GOT3 (cell line): ENCODE measurements around the gene TMEM35B.
"Not testable (repeated sequence)": the region's sequence is repeated elsewhere in the genome, so short reads cannot be mapped to it uniquely, and the experiment has no call there.

Source experiments
- DNase-seq: peaks from one replicate; lab custom pipeline; 2025; ENCODE audit warnings: mixed read lengths; lab: John Stamatoyannopoulos, UW

TMEM35B gene

GRCh38 chr1:34975771-34976170 is 9.4 kb downstream of the TMEM35B start:
- DNase-seq = no peak

DNA sequence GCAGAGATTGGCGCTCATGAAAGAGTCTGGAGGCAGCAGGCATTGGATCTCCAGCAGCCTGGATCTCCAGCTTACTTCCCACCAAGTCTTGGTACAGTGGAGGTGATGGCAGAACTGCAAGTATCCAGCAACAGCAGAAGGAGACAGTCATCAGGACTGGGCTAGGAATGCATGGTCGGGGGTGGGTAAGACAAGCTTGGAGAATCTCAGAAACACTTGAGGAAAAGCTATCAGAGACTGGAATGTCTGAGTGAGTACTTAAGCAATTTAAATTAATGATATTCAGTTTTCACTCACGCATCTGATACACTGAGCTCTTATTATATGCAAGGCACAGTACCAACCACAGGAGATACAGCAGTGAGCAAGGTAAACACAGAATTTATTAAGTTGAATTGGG is 9.8 kb downstream of the TMEM35B start:
- DNase-seq = no peak

GRCh38 chr1:34974626-34975025 is 10.5 kb downstream of the TMEM35B start:
- DNase-seq = no peak

DNA sequence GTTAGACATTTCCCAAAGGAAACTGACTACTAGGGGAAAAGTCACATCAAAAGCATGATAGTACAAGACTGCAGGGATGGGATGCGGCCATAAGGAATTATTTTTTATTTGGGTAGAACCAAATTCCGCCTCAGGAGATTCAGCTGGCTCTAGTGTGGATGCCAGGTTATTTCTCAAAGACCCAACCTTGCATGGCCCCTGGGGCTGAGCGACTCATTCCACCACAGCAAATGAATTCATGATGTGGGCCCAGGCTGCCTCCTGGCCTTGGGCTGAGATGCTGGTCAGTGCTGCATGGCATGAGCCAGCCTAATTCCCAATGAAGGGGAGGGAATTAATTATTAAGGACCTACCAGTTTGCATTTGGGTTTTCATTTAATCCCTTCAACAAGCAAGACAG is 11.8 kb downstream of the TMEM35B start:
- no peak for DNase-seq

DNA sequence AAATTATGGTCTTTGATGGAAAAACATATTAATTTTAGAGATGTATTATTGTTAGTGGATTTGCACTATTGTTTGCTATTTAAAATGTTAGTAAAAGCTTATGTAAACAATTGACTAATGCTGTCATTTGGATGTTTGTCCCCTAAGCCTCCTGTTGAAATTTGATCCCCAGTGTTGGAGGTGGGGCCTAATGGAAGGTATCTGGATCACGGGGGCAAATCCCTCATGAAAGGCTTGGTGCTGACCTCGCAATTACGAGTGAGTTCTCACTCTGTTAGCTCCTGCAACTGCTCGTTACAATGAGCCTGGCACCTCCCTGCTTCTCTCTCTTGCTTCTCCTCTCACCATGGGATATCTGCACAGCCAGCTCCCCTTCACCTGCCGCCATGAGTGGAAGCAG is 14.3 kb downstream of the TMEM35B start:
- DNase-seq = no peak

- DNase-seq = no peak
Observed at GRCh38 chr1:34970220-34970735, 14.9 kb downstream of the TMEM35B start.

DNA sequence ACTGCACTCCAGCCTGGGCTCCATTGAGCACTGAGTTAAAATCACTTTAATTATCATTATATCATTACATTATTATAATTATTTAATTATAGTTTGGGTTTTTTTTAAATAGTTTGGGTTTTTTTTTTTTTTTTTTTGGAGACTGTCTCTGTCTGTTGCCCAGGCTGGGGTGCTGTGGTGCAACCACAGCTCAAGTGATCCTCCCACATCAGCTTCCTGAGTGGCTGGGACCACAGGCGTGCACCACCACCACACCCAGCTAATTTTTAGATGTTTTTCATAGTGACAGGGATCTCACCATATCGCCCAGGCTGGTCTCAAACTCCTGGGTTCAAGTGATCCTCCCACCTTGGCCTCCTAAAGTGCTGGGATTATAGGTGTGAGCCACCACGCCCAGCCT is 16.9 kb downstream of the TMEM35B start:
- DNase-seq = not testable (repeated sequence)

DNA sequence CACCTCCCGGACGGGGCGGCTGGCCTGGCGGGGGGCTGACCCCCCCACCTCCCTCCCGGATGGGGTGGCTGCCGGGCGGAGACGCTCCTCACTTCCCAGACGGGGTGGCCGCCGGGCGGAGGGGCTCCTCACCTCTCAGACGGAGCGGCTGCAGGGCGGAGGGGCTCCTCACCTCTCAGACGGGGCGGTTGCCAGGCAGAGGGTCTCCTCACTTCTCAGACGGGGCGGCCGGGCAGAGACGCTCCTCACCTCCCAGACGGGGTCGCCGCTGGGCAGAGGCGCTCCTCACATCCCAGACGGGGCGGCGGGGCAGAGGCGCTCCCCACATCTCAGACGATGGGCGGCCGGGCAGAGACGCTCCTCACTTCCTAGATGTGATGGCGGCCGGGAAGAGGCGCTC is 17.5 kb downstream of the TMEM35B start:
- DNase-seq = not testable (repeated sequence)

DNA sequence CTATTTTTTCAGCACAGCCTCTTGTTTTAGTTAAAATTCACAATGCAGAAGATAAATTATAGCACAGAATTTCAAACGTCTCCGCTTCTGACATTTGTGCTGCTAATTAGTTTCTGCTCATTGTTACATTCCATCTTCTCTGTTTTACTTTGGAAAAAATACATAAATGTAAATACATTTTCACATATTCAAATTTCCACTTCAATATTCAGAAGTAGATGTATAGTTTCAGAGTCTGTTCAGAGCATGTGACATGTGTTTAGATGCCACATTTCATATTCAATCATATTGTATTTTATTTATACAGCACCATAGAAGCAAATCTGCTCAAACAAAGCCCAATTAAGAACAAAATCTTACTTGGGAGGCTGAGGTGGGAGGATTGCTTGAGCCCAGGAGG is 19.6 kb downstream of the TMEM35B start:
- no peak for DNase-seq

- DNase-seq = no peak
Observed at GRCh38 chr1:34950428-34950827, 34.7 kb downstream of the TMEM35B start.

GRCh38 chr1:34948739-34949138 is 36.4 kb downstream of the TMEM35B start:
- DNase-seq = not testable (repeated sequence)

- DNase-seq = not testable (repeated sequence)
Observed at GRCh38 chr1:34947641-34948314, 37.4 kb downstream of the TMEM35B start.

GRCh38 chr1:34946211-34946610 is 38.9 kb downstream of the TMEM35B start:
- no peak for DNase-seq

DNA sequence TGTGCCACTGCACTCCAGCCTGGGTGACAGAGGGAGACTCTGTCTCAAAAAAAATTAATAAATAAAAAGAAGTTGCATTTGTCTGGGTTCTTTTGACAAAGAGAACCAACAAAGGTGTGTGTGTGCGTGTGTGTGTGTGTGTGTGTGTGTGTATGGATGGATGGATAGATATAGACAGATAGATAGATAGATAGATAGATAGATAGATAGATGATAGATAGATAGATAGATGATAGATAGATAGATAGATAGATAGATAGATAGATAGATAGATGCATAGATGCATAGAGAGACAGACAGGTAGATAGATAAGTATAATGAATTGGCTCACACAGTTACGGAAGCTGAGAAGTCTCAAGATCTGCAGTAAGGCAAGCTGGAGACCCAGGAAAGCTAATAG is 43.3 kb downstream of the TMEM35B start:
- DNase-seq = not testable (repeated sequence)
